ENCODE measurements around the gene LRRC25.

The LRRC25 gene

GRCh38 chr19:18435842-18436670, 38.6 kb upstream of the LRRC25 start:
- no peak for DNase-seq

GRCh38 chr19:18435178-18435841, 37.9 kb upstream of the LRRC25 start:
- no peak for DNase-seq

- DNase-seq, result no peak
Measured at GRCh38 chr19:18434411-18435175, 37.2 kb upstream of the LRRC25 start.

GRCh38 chr19:18433735-18434398, 36.4 kb upstream of the LRRC25 start:
- no peak for DNase-seq

- no peak for DNase-seq
Measured at GRCh38 chr19:18433015-18433691, 35.7 kb upstream of the LRRC25 start.

- DNase-seq, result no peak
Measured at GRCh38 chr19:18432275-18433014, 35.0 kb upstream of the LRRC25 start.

GRCh38 chr19:18431351-18432197, 34.2 kb upstream of the LRRC25 start:
- no peak for DNase-seq

- DNase-seq, result no peak
Measured at GRCh38 chr19:18430417-18431144, 33.2 kb upstream of the LRRC25 start.

- no peak for DNase-seq
Measured at GRCh38 chr19:18429717-18430416, 32.4 kb upstream of the LRRC25 start.

GRCh38 chr19:18428787-18429674, 31.6 kb upstream of the LRRC25 start:
- DNase-seq, result peak; percentile 91

- DNase-seq, result no peak
Measured at GRCh38 chr19:18428173-18428786, 30.9 kb upstream of the LRRC25 start.

- DNase-seq, result no peak
Measured at GRCh38 chr19:18427743-18428113, 30.3 kb upstream of the LRRC25 start.

- DNase-seq, result no peak
Measured at GRCh38 chr19:18427080-18427742, 29.8 kb upstream of the LRRC25 start.

GRCh38 chr19:18426416-18426767, 29.0 kb upstream of the LRRC25 start:
- no peak for DNase-seq

- peak; percentile 80 for DNase-seq
Measured at GRCh38 chr19:18425515-18426415, 28.3 kb upstream of the LRRC25 start.

- no peak for DNase-seq
Measured at GRCh38 chr19:18424890-18425514, 27.6 kb upstream of the LRRC25 start.

Data from fibroblast of skin of right biceps (primary cell).